K562 (cell line): ENCODE results near the gene PRMT5. TPM values are rescaled to one million over a fixed set of nuclear protein-coding genes. Genes with fewer than 3 reads are reported as not detected.

Experiments used
- ATAC-seq: fragments of 200-7000 bp; cut with Tn5 transposase; 3 replicates; pipeline ENCODE4 v1.9.1; 2020; ENCODE audit warnings: moderate library complexity
- BruUV-seq: library from RNA; stranded (reverse); fragments of 400-500 nt; replicated peaks from 2 replicates; lab custom pipeline; 2021; lab: Mats Ljungman, UMichigan
- CTCF ChIA-PET: fragments of 300-600 bp; formaldehyde crosslinking; extraction: SDS; loops from one replicate; lab custom pipeline; 2021; ENCODE audit warnings: low intra/inter-chr PET ratio; lab: Yijun Ruan, JAX
- POLR2A ChIA-PET: fragments of 300-600, 350-650 bp; sonication (Branson Sonifier 250); formaldehyde crosslinking; extraction: SDS; loops from one replicate; lab custom pipeline; 2021; ENCODE audit warnings: antibody characterized with exemption, inconsistent platforms; lab: Yijun Ruan, JAX
- DNase-seq, 4 experiments: peaks; one replicate each; pipeline versions ENCODE4 v3.0.0 to v3.0.0-alpha.2; 2011 to 2018; ENCODE audit warnings: low spot score in 3 of 4, mixed read lengths in 3 of 4; ENCODE audit errors: extremely low read depth in 1 of 4
- FAIRE-seq: peaks from 2 replicates; lab custom pipeline; 2011; peaks lifted over from hg19 to GRCh38; lab: Jason Lieb, UNC
- H2AFZ ChIP-seq: 2 replicates; pipeline ENCODE4 v1.6.0; 2011; ENCODE audit warnings: low read depth, low read length, control low read depth, inconsistent platforms
- H3K27ac ChIP-seq: fragments of 200-600 bp; 3 replicates; pipeline ENCODE4 v1.8.0; 2011; ENCODE audit warnings: low read depth, mild to moderate bottlenecking, control low read depth, inconsistent platforms, low read length, moderate library complexity, mixed read lengths; ENCODE audit errors: extremely low read depth
- H3K27me3 ChIP-seq, 2 experiments: fragments of 300-600 bp in 1 of 2; 2 replicates in 1 of 2; 3 replicates in 1 of 2; pipeline versions ENCODE4 v1.6.0 to v1.8.0; 2011; ENCODE audit warnings: inconsistent platforms in 2 of 2, low read length in 2 of 2, mild to moderate bottlenecking in 1 of 2, mixed read lengths in 1 of 2, moderate library complexity in 1 of 2; ENCODE audit not compliant: control insufficient read depth in 2 of 2, insufficient read depth in 2 of 2
- H3K36me3 ChIP-seq: fragments of 300-600 bp; 3 replicates; pipeline ENCODE4 v1.8.0; 2011; ENCODE audit warnings: mild to moderate bottlenecking, low read length, inconsistent platforms; ENCODE audit not compliant: control insufficient read depth, insufficient read depth
- H3K4me1 ChIP-seq, 2 experiments: fragments of 200-600 bp in 1 of 2; replicated peaks in 1 of 2; 2 replicates in 1 of 2; 3 replicates in 1 of 2; pipeline versions ENCODE4 v1.5.1 to v1.8.0; 2011; ENCODE audit warnings: inconsistent platforms in 2 of 2, low read length in 2 of 2, mild to moderate bottlenecking in 1 of 2, mixed read lengths in 1 of 2, moderate library complexity in 1 of 2; ENCODE audit not compliant: control insufficient read depth in 2 of 2, insufficient read depth in 2 of 2
- H3K4me2 ChIP-seq: 2 replicates; pipeline ENCODE4 v1.6.1; 2011; ENCODE audit warnings: low read length, control low read depth, inconsistent platforms, mixed read lengths; ENCODE audit not compliant: insufficient read depth
- H3K4me3 ChIP-seq: fragments of 200-600 bp; sonication (generic), shearing (Covaris generic); 2 replicates; pipeline ENCODE4 v1.5.1; 2016; ENCODE audit warnings: control low read depth, inconsistent platforms
- H3K79me2 ChIP-seq: fragments of 200-600 bp; 3 replicates; pipeline ENCODE4 v1.8.0; 2011; ENCODE audit warnings: low read length, inconsistent platforms; ENCODE audit not compliant: control insufficient read depth, insufficient read depth
- H3K9ac ChIP-seq, 2 experiments: 2 replicates each; pipeline versions ENCODE4 v1.6.0 to v1.6.1; 2011; ENCODE audit warnings: low read depth in 2 of 2, low read length in 2 of 2, control low read depth in 1 of 2, inconsistent platforms in 1 of 2, mild to moderate bottlenecking in 1 of 2, mixed read lengths in 1 of 2; ENCODE audit not compliant: insufficient read depth in 1 of 2
- H3K9me1 ChIP-seq: one replicate; pipeline ENCODE4 v1.6.0; 2011; ENCODE audit warnings: inconsistent platforms, mild to moderate bottlenecking, low read length, moderate library complexity; ENCODE audit not compliant: control insufficient read depth, insufficient read depth
- H3K9me3 ChIP-seq: replicated peaks from 2 replicates; pipeline ENCODE4 v1.5.1; 2011; ENCODE audit warnings: low read depth, low read length, inconsistent platforms; ENCODE audit not compliant: control insufficient read depth, insufficient read depth
- H4K20me1 ChIP-seq: replicated peaks from 2 replicates; pipeline ENCODE4 v1.6.1; 2011; ENCODE audit warnings: low read length, inconsistent platforms, mixed read lengths; ENCODE audit not compliant: control insufficient read depth, insufficient read depth
- CBX1 ChIP-seq: sonication (generic); IDR thresholded peaks from 2 replicates; pipeline ENCODE4 v1.6.1; 2016; ENCODE audit warnings: antibody characterized with exemption, low read depth, mild to moderate bottlenecking
- CEBPB ChIP-seq: fragments of 450-650 bp; IDR thresholded peaks from 2 replicates; pipeline ENCODE4 v1.6.1; 2016; ENCODE audit warnings: missing genetic modification characterization, missing compliant biosample characterization
- CEBPG ChIP-seq, 3 experiments: fragments of 200-800 bp in 1 of 3; sonication (Bioruptor generic) in 1 of 3; sonication (generic) in 1 of 3; formaldehyde crosslinking in 1 of 3; IDR thresholded peaks in 2 of 3; conservative IDR thresholded peaks in 1 of 3; 2 replicates each; pipeline versions ENCODE4 v1.6.1 to v1.8.0; 2016 to 2022; ENCODE audit warnings: missing compliant biosample characterization in 2 of 3, missing genetic modification characterization in 2 of 3, mild to moderate bottlenecking in 1 of 3, missing genetic modification reagents in 1 of 3
- DPF2 ChIP-seq: fragments of 450-650 bp; IDR thresholded peaks from 2 replicates; pipeline ENCODE4 v1.6.1; 2016
- FUS ChIP-seq: fragments of 200-400 bp; formaldehyde crosslinking; optimal IDR thresholded peaks from 2 replicates; pipeline ENCODE3; 2017; ENCODE audit warnings: low read depth, low read length
- HDAC1 ChIP-seq, 2 experiments: fragments of 450-650 bp; IDR thresholded peaks; 2 replicates each; pipeline ENCODE4 v1.6.1; 2016 to 2017; ENCODE audit warnings: inconsistent platforms in 1 of 2, mild to moderate bottlenecking in 1 of 2, moderate library complexity in 1 of 2
- HNRNPH1 ChIP-seq: fragments of 200-400 bp; formaldehyde crosslinking; optimal IDR thresholded peaks from 2 replicates; pipeline ENCODE3; 2017; ENCODE audit warnings: low read depth, mild to moderate bottlenecking, low read length, moderate library complexity
- NEUROD1 ChIP-seq: fragments of 150-350 bp; IDR thresholded peaks from 2 replicates; pipeline ENCODE4 v1.6.1; 2014; ENCODE audit warnings: borderline replicate concordance, low read length, low read depth; ENCODE audit not compliant: partially characterized antibody
- PTBP1 ChIP-seq: fragments of 200-400 bp; formaldehyde crosslinking; IDR thresholded peaks from 2 replicates; pipeline ENCODE4 v1.6.1; 2017; ENCODE audit warnings: low read depth, low read length
- SRSF3 ChIP-seq: fragments of 200-400 bp; formaldehyde crosslinking; IDR thresholded peaks from 2 replicates; pipeline ENCODE4 v1.6.1; 2016; ENCODE audit warnings: mild to moderate bottlenecking, low read length, moderate library complexity; ENCODE audit not compliant: insufficient read depth
- SUPT5H ChIP-seq: fragments of 450-650 bp; IDR thresholded peaks from 2 replicates; pipeline ENCODE4 v1.6.1; 2016
- ZBTB43 ChIP-seq: sonication (generic); formaldehyde crosslinking; IDR thresholded peaks from 2 replicates; pipeline ENCODE4 v1.8.0; 2023; ENCODE audit warnings: mild to moderate bottlenecking, missing genetic modification reagents
- ZFX ChIP-seq: sonication (generic); formaldehyde crosslinking; IDR thresholded peaks from 2 replicates; pipeline ENCODE4 v1.8.0; 2022; ENCODE audit warnings: mild to moderate bottlenecking, missing genetic modification reagents, moderate library complexity
- ZNF121 ChIP-seq: sonication (generic); formaldehyde crosslinking; conservative IDR thresholded peaks from 2 replicates; pipeline ENCODE4 v1.8.0; 2022; ENCODE audit warnings: missing genetic modification reagents
- ZNF3 ChIP-seq: fragments of 250-450 bp; sonication (Bioruptor Pico); IDR thresholded peaks from 2 replicates; pipeline ENCODE4 v1.5.0; 2021; ENCODE audit warnings: mild to moderate bottlenecking, moderate library complexity
- ZNF384 ChIP-seq: IDR thresholded peaks from 2 replicates; pipeline ENCODE4 v1.6.1; 2012; ENCODE audit warnings: low read depth, low read length, improper control_type of control experiment
- ZNF444 ChIP-seq: fragments of 250-450 bp; sonication (Bioruptor Pico); IDR thresholded peaks from 2 replicates; pipeline ENCODE4 v1.4.0; 2020; ENCODE audit warnings: mild to moderate bottlenecking, moderate library complexity
- ZNF592 ChIP-seq: fragments of 450-650 bp; IDR thresholded peaks from 2 replicates; pipeline ENCODE4 v1.6.1; 2017; ENCODE audit warnings: antibody characterized with exemption, mild to moderate bottlenecking
- WGBS: fragments of 100-300 bp; shearing (Covaris generic); methylation state at CpG from one replicate; pipeline ENCODE4 v1.1.6; 2016; ENCODE audit warnings: low coverage, mixed read lengths; ENCODE audit not compliant: insufficient coverage; ENCODE audit errors: missing lambda C conversion rate; 5-methylcytosine and 5-hydroxymethylcytosine counted together
- in situ Hi-C: fragments of 300-500 bp; cut with MboI; formaldehyde crosslinking; loops from 4 replicates; pipeline ENCODE4 v1.15.0; 2018; ENCODE audit warnings: inconsistent platforms, mixed read lengths
- intact Hi-C: fragments of 100-400 bp; cut with micrococcal nuclease; formaldehyde crosslinking; loops from 2 replicates; pipeline ENCODE4 v1.14.2; 2022
- polyA plus RNA-seq, 8 experiments: library from polyadenylated mRNA; depleted of rRNA in 4 of 8; stranded (reverse) in 5 of 8; unstranded in 3 of 8; fragments of >200 nt; fragmentation: Nextera tagmentation in 2 of 8; fragmentation: Illumina TruSeq in 1 of 8; extraction: Ambion mirVana in 2 of 8; extraction: Trizol in 1 of 8; gene quantifications; 2 replicates each; pipeline versions ENCODE4 v1.2.1 to v1.2.3, GENCODE V29; 2011 to 2014; ENCODE audit warnings: inconsistent platforms in 1 of 8, missing spikeins in 1 of 8
- total RNA-seq, 7 experiments: library from RNA; depleted of rRNA in 6 of 7; stranded (reverse); fragments of >200 nt in 6 of 7; fragmentation: Illumina TruSeq in 2 of 7; extraction: Trizol in 2 of 7; gene quantifications; 2 replicates each; pipeline versions ENCODE4 v1.2.1 to v1.2.3, GENCODE V29; 2011 to 2021; ENCODE audit warnings: low replicate concordance in 1 of 7

Gene PRMT5
- total and polyA plus RNA-seq, 9 of the 15 experiments (the other 6 are each of a cell fraction or from before 2014, with no cell fraction given): 114 to 552 (median 222) TPM

- Histone ChIP-seq H3K4me2 (no peak overlapping the region), H3K4me3 (no peak overlapping the region), H3K9me1 (no peaks in the 10 kb centered on the region), H3K4me1 (peaks cover 0 to 10% of the 10 kb centered on the region in 2 experiments; a peak in 4 of 5 replicates), H4K20me1 (no peaks in the 10 kb centered on the region), H3K36me3 (peaks cover 46% of the 10 kb centered on the region), H3K27ac (no peak overlapping the region), H3K9ac (no peak overlapping the region), H3K79me2 (peaks cover 63% of the 10 kb centered on the region), H2AFZ (no peak overlapping the region), H3K27me3 (no peaks in the 10 kb centered on the region), H3K9me3 (no peaks in the 10 kb centered on the region)
- no peak for DNase-seq
- ChIA-PET CTCF (no interaction called here), POLR2A (interaction anchor here (0.6 to 2.3 kb wide), 12 partner anchors 8 to 150 kb away, joined by 3 to 11 read pairs (median 4); partner anchors contain the start of genes OXA1L and PRMT5)
- WGBS: 80% methylated on average over 7 of the region's 8 CpGs
- no peak for FAIRE-seq
- in situ Hi-C loops (no loop called here), intact Hi-C loops (loop anchor here (5.0 kb wide), 1 partner anchor 44 kb away; the partner anchor contains the start of gene LRP10)
- BruUV-seq: no TSS peak
- ATAC-seq: no peak
- TF ChIP-seq NEUROD1 (no peak), ZNF444 (CRISPR knock-in tag) (no peak), CEBPB (tag) (peak; percentile 62; the same call in 1 of the 2 replicates), ZNF3 (CRISPR knock-in tag) (no peak), HNRNPH1 (no peak), PTBP1 (no peak), ZBTB43 (CRISPR knock-in tag) (no peak), ZNF592 (no peak), CBX1 (no peak), ZNF384 (peak; percentile 44; the same call in 1 of the 2 replicates), CEBPG (CRISPR knock-in tag; IDR thresholded peaks at IDR 0.05) (peak; percentile 72), CEBPG (tag; conservative IDR thresholded peaks at IDR 0.05 in 1 of 2, IDR thresholded peaks at IDR 0.05 in 1 of 2) (peak; percentile 71 to 86), SRSF3 (no peak), HDAC1 (IDR thresholded peaks at IDR 0.05) (no peak), ZFX (CRISPR knock-in tag) (no peak), ZNF121 (CRISPR knock-in tag) (peak; percentile 15; the same call in 1 of the 2 replicates), DPF2 (no peak), FUS (no peak), SUPT5H (0 out of 2 replicates have a peak, but pooled peaks have one; percentile 17)
These were observed 13.2 kb downstream of the PRMT5 start for GRCh38 chr14:22915886-22916521.
